Thymus (tissue), 11 donors: ENCODE measurements around the gene KLHL2. TPM values are rescaled to one million over a fixed set of nuclear protein-coding genes. Genes with fewer than 3 reads are reported as not detected.

Source experiments
- DNase-seq, 9 donors: peaks; one replicate each; pipeline ENCODE4 v3.0.0-alpha.2; 2013; ENCODE audit warnings: low spot score in 9 of 9, low read depth in 6 of 9, missing footprints in 1 of 9
- H3K27ac ChIP-seq, 2 donors: one replicate each; pipeline ENCODE4 v1.5.1; 2013; ENCODE audit warnings: control low read depth in 1 of 2, low read depth in 1 of 2, low read length in 1 of 2, mild to moderate bottlenecking in 1 of 2, moderate library complexity in 1 of 2
- H3K27me3 ChIP-seq, 2 donors: one replicate each; pipeline ENCODE4 v1.5.1; 2013; ENCODE audit warnings: low read length in 1 of 2; ENCODE audit not compliant: control insufficient read depth in 2 of 2, insufficient read depth in 1 of 2
- H3K36me3 ChIP-seq, 2 donors: one replicate each; pipeline ENCODE4 v1.5.1; 2013; ENCODE audit warnings: low read length in 1 of 2, mild to moderate bottlenecking in 1 of 2, moderate library complexity in 1 of 2; ENCODE audit not compliant: control insufficient read depth in 2 of 2, insufficient read depth in 2 of 2
- H3K4me1 ChIP-seq, 2 donors: one replicate each; pipeline ENCODE4 v1.5.1; 2013; ENCODE audit warnings: low read length in 2 of 2; ENCODE audit not compliant: control insufficient read depth in 2 of 2, insufficient read depth in 2 of 2
- H3K4me3 ChIP-seq, 2 donors: one replicate each; pipeline ENCODE4 v1.5.1; 2013; ENCODE audit warnings: low read length in 2 of 2, control low read depth in 1 of 2, mild to moderate bottlenecking in 1 of 2
- H3K9me3 ChIP-seq, 2 donors: one replicate each; pipeline ENCODE4 v1.5.1; 2013; ENCODE audit warnings: low read length in 1 of 2, mild to moderate bottlenecking in 1 of 2; ENCODE audit not compliant: control insufficient read depth in 2 of 2, insufficient read depth in 1 of 2
- WGBS: extraction: QIAGEN DNeasy Blood & Tissue Kit; methylation state at CpG from one replicate; pipeline ENCODE4 v1.1.7; 2013; 5-methylcytosine and 5-hydroxymethylcytosine counted together
- polyA plus RNA-seq: library from polyadenylated mRNA; stranded (reverse); fragments of 200-250 nt; gene quantifications from one replicate; pipeline ENCODE4 v1.2.3, GENCODE V29; 2013
- total RNA-seq: library from RNA; stranded (reverse); fragments of 120-200 nt; gene quantifications from one replicate; pipeline ENCODE4 v1.2.4, GENCODE V29; 2013
- donor health status: healthy.

Gene KLHL2
- total and polyA plus RNA-seq, 2 donors, result 12.1 to 29.3 TPM

- Histone ChIP-seq H3K4me3 (no peak overlapping the region), H3K36me3 (no peaks in the 10 kb centered on the region), H3K27me3 (peaks cover 0 to 11% of the 10 kb centered on the region in 2 donors), H3K9me3 (no peaks in the 10 kb centered on the region), H3K4me1 (no peaks in the 10 kb centered on the region), H3K27ac (no peak overlapping the region)
- DNase-seq, result no peak
- 82% methylated on average over 2 of the region's 2 CpGs for WGBS
Observed at GRCh38 chr4:165359506-165359905, 152.1 kb downstream of the KLHL2 start.

- Histone ChIP-seq H3K27ac (no peak overlapping the region), H3K4me3 (no peak overlapping the region), H3K36me3 (no peaks in the 10 kb centered on the region), H3K27me3 (peaks cover 0 to 11% of the 10 kb centered on the region in 2 donors), H3K4me1 (no peaks in the 10 kb centered on the region), H3K9me3 (no peaks in the 10 kb centered on the region)
- no peak for DNase-seq
- 93% methylated on average over 6 of the region's 6 CpGs for WGBS
Observed at GRCh38 chr4:165360041-165360695, 152.8 kb downstream of the KLHL2 start.

GRCh38 chr4:165360985-165361670, 153.8 kb downstream of the KLHL2 start:
- Histone ChIP-seq H3K27me3 (peaks cover 0 to 13% of the 10 kb centered on the region in 2 donors), H3K9me3 (no peaks in the 10 kb centered on the region), H3K36me3 (no peaks in the 10 kb centered on the region), H3K4me1 (no peaks in the 10 kb centered on the region), H3K27ac (no peak overlapping the region), H3K4me3 (no peak overlapping the region)
- WGBS, result 95% methylated on average over 7 of the region's 7 CpGs
- no peak for DNase-seq

- Histone ChIP-seq H3K27me3 (peaks cover 0 to 13% of the 10 kb centered on the region in 2 donors), H3K27ac (no peak overlapping the region), H3K4me3 (no peak overlapping the region), H3K36me3 (no peaks in the 10 kb centered on the region), H3K9me3 (no peaks in the 10 kb centered on the region), H3K4me1 (no peaks in the 10 kb centered on the region)
- WGBS, result 96% methylated on average over 2 of the region's 2 CpGs
- no peak for DNase-seq
Observed at GRCh38 chr4:165361810-165362209, 154.4 kb downstream of the KLHL2 start.

GRCh38 chr4:165364452-165365080, 157.2 kb downstream of the KLHL2 start:
- no peaks in the 10 kb centered on the region for H3K9me3 ChIP-seq
- WGBS, result 98% methylated on average over 2 of the region's 2 CpGs
- no peak overlapping the region for H3K4me3 ChIP-seq
- H3K4me1 ChIP-seq, result no peaks in the 10 kb centered on the region
- H3K27ac ChIP-seq, result no peak overlapping the region
- no peak for DNase-seq
- H3K27me3 ChIP-seq, result peaks cover 0 to 14% of the 10 kb centered on the region in 2 donors
- no peaks in the 10 kb centered on the region for H3K36me3 ChIP-seq

GRCh38 chr4:165367040-165367439, 159.7 kb downstream of the KLHL2 start:
- 96% methylated on average over 4 of the region's 4 CpGs for WGBS
- H3K9me3 ChIP-seq, result no peaks in the 10 kb centered on the region
- H3K27ac ChIP-seq, result no peak overlapping the region
- H3K27me3 ChIP-seq, result peaks cover 0 to 5% of the 10 kb centered on the region in 2 donors
- no peak overlapping the region for H3K4me3 ChIP-seq
- no peak for DNase-seq
- H3K4me1 ChIP-seq, result no peaks in the 10 kb centered on the region
- no peaks in the 10 kb centered on the region for H3K36me3 ChIP-seq

GRCh38 chr4:165368114-165368513, 160.8 kb downstream of the KLHL2 start:
- 96% methylated on average over 1 of the region's 1 CpG for WGBS
- peaks cover 0 to 5% of the 10 kb centered on the region in 2 donors for H3K27me3 ChIP-seq
- no peak for DNase-seq

GRCh38 chr4:165368567-165368966, 161.2 kb downstream of the KLHL2 start:
- Histone ChIP-seq H3K4me3 (no peak overlapping the region), H3K27me3 (peaks cover 0 to 5% of the 10 kb centered on the region in 2 donors), H3K9me3 (no peaks in the 10 kb centered on the region), H3K27ac (no peak overlapping the region), H3K36me3 (no peaks in the 10 kb centered on the region), H3K4me1 (no peaks in the 10 kb centered on the region)
- 97% methylated on average over 1 of the region's 1 CpG for WGBS
- no peak for DNase-seq

More at GRCh38 chr4:165368114-165368513, 160.8 kb downstream of the KLHL2 start:
- Histone ChIP-seq H3K4me3 (no peak overlapping the region), H3K36me3 (no peaks in the 10 kb centered on the region), H3K9me3 (no peaks in the 10 kb centered on the region), H3K27ac (no peak overlapping the region), H3K4me1 (no peaks in the 10 kb centered on the region)

GRCh38 chr4:165369522-165369921, 162.2 kb downstream of the KLHL2 start:
- DNase-seq, result no peak
- no peaks in the 10 kb centered on the region for H3K36me3 ChIP-seq
- H3K4me1 ChIP-seq, result no peaks in the 10 kb centered on the region
- H3K9me3 ChIP-seq, result no peaks in the 10 kb centered on the region
- no peak overlapping the region for H3K4me3 ChIP-seq
- 83% methylated on average over 5 of the region's 5 CpGs for WGBS
- peaks cover 0 to 5% of the 10 kb centered on the region in 2 donors for H3K27me3 ChIP-seq
- H3K27ac ChIP-seq, result no peak overlapping the region
